HepG2 (cell line): ENCODE measurements around the gene ATP2A3. TPM values are rescaled to one million over a fixed set of nuclear protein-coding genes. Genes with fewer than 3 reads are reported as not detected.
A peak's percentile ranks its signal among the peaks of the same experiment; 100 is the strongest.

ENCODE experiments used
- BRCA1 ChIP-seq: sonication (generic); formaldehyde crosslinking; IDR thresholded peaks from 2 replicates; pipeline ENCODE4 v1.4.0; 2020; ENCODE audit warnings: missing genetic modification reagents
- CC2D1A ChIP-seq: sonication (generic); formaldehyde crosslinking; IDR thresholded peaks from 2 replicates; pipeline ENCODE4 v1.8.1; 2023; ENCODE audit warnings: mild to moderate bottlenecking, missing genetic modification reagents
- EHMT2 ChIP-seq: fragments of 200-600 bp; sonication (generic); IDR thresholded peaks from 2 replicates; pipeline ENCODE4 v1.7.0; 2017; ENCODE audit warnings: antibody characterized with exemption, low read depth, low read length, borderline replicate concordance
- ELF4 ChIP-seq: sonication (generic); formaldehyde crosslinking; IDR thresholded peaks from 2 replicates; pipeline ENCODE4 v1.5.0; 2020; ENCODE audit warnings: missing genetic modification reagents, mild to moderate bottlenecking, moderate library complexity, borderline replicate concordance
- FOXO1 ChIP-seq: sonication (generic); formaldehyde crosslinking; IDR thresholded peaks from 2 replicates; pipeline ENCODE4 v1.4.0; 2020; ENCODE audit warnings: missing genetic modification reagents
- GATAD1 ChIP-seq: IDR thresholded peaks from 2 replicates; pipeline ENCODE4 v1.6.1; 2016; ENCODE audit warnings: missing genetic modification reagents, missing compliant biosample characterization
- GLI4 ChIP-seq: sonication (generic); formaldehyde crosslinking; IDR thresholded peaks from 2 replicates; pipeline ENCODE4 v1.5.1; 2020; ENCODE audit warnings: missing genetic modification reagents, mild to moderate bottlenecking, moderate library complexity, borderline replicate concordance
- ISL2 ChIP-seq: sonication (generic); formaldehyde crosslinking; IDR thresholded peaks from 2 replicates; pipeline ENCODE4 v1.5.0; 2020; ENCODE audit warnings: missing genetic modification reagents
- NFRKB ChIP-seq: fragments of 450-650 bp; IDR thresholded peaks from 2 replicates; pipeline ENCODE4 v1.6.1; 2017
- ONECUT2 ChIP-seq: sonication (generic); formaldehyde crosslinking; IDR thresholded peaks from 2 replicates; pipeline ENCODE4 v1.4.0; 2020; ENCODE audit warnings: missing genetic modification reagents
- PRDM4 ChIP-seq: sonication (generic); formaldehyde crosslinking; IDR thresholded peaks from 2 replicates; pipeline ENCODE4 v1.9.0; 2021; ENCODE audit warnings: missing genetic modification reagents, borderline replicate concordance
- PRMT3 ChIP-seq: sonication (generic); formaldehyde crosslinking; IDR thresholded peaks from 2 replicates; pipeline ENCODE4 v1.8.1; 2022; ENCODE audit warnings: low read depth, mild to moderate bottlenecking, moderate library complexity, missing genetic modification reagents, borderline replicate concordance
- SAFB2 ChIP-seq: sonication (generic); formaldehyde crosslinking; IDR thresholded peaks from 2 replicates; pipeline ENCODE4 v1.5.1; 2020; ENCODE audit warnings: missing genetic modification reagents, low read depth, mild to moderate bottlenecking, borderline replicate concordance
- SP5 ChIP-seq: IDR thresholded peaks from 2 replicates; pipeline ENCODE4 v1.6.1; 2016; ENCODE audit warnings: low read depth, borderline replicate concordance
- TBX3 ChIP-seq: fragments of 450-650 bp; IDR thresholded peaks from 2 replicates; pipeline ENCODE4 v1.6.1; 2017; ENCODE audit warnings: antibody characterized with exemption, mild to moderate bottlenecking, inconsistent platforms, borderline replicate concordance
- ZGPAT ChIP-seq: IDR thresholded peaks from 2 replicates; pipeline ENCODE4 v1.6.1; 2016; ENCODE audit warnings: mild to moderate bottlenecking
- ZNF124 ChIP-seq: sonication (generic); formaldehyde crosslinking; IDR thresholded peaks from 2 replicates; pipeline ENCODE4 v1.4.0; 2020; ENCODE audit warnings: missing genetic modification reagents
- ZNF17 ChIP-seq: sonication (generic); formaldehyde crosslinking; IDR thresholded peaks from 2 replicates; pipeline ENCODE4 v1.5.0; 2020; ENCODE audit warnings: mild to moderate bottlenecking, missing genetic modification reagents
- ZNF275 ChIP-seq: sonication (generic); formaldehyde crosslinking; IDR thresholded peaks from 2 replicates; pipeline ENCODE4 v1.8.0; 2022; ENCODE audit warnings: missing genetic modification reagents, mild to moderate bottlenecking, inconsistent platforms, borderline replicate concordance
- ZNF30 ChIP-seq: sonication (generic); formaldehyde crosslinking; IDR thresholded peaks from 2 replicates; pipeline ENCODE4 v1.5.0; 2020; ENCODE audit warnings: mild to moderate bottlenecking, missing genetic modification reagents
- ZNF549 ChIP-seq: sonication (generic); formaldehyde crosslinking; IDR thresholded peaks from 2 replicates; pipeline ENCODE4 v1.5.0; 2020; ENCODE audit warnings: missing genetic modification reagents
- ZNF572 ChIP-seq: sonication (generic); formaldehyde crosslinking; IDR thresholded peaks from 2 replicates; pipeline ENCODE4 v1.5.1; 2020; ENCODE audit warnings: mild to moderate bottlenecking, missing genetic modification reagents
- ZNF589 ChIP-seq: sonication (generic); formaldehyde crosslinking; conservative IDR thresholded peaks from 2 replicates; pipeline ENCODE4 v1.8.0; 2022; ENCODE audit warnings: mild to moderate bottlenecking, moderate library complexity, missing genetic modification reagents
- ZNF605 ChIP-seq: sonication (generic); formaldehyde crosslinking; IDR thresholded peaks from 2 replicates; pipeline ENCODE4 v1.8.0; 2022; ENCODE audit warnings: mild to moderate bottlenecking, missing genetic modification reagents
- ZNF660 ChIP-seq: sonication (generic); formaldehyde crosslinking; IDR thresholded peaks from 2 replicates; pipeline ENCODE4 v1.5.1; 2020; ENCODE audit warnings: mild to moderate bottlenecking, low read depth, missing genetic modification reagents, borderline replicate concordance
- ZNF781 ChIP-seq: sonication (generic); formaldehyde crosslinking; IDR thresholded peaks from 2 replicates; pipeline ENCODE4 v1.5.1; 2020; ENCODE audit warnings: borderline replicate concordance, mild to moderate bottlenecking, missing genetic modification reagents; ENCODE audit errors: not compliant biosample characterization
- polyA plus RNA-seq, 8 experiments: library from polyadenylated mRNA; depleted of rRNA in 3 of 8; stranded (reverse) in 7 of 8; unstranded in 1 of 8; fragments of >200 nt; fragmentation: Illumina TruSeq in 4 of 8; extraction: Trizol in 4 of 8; gene quantifications; 2 replicates each; pipeline versions ENCODE4 v1.2.1 to v1.2.3, GENCODE V29; 2011 to 2016; ENCODE audit warnings: low read depth in 4 of 8, missing spikeins in 1 of 8, mixed read lengths in 1 of 8; ENCODE audit not compliant: insufficient read depth in 1 of 8
- total RNA-seq, 5 experiments: library from RNA; depleted of rRNA; stranded (reverse); fragments of >200 nt; fragmentation: Illumina TruSeq; extraction: Trizol; gene quantifications; 2 replicates each; pipeline ENCODE4 v1.2.3, GENCODE V29; 2016; ENCODE audit warnings: low read depth in 1 of 5

The ATP2A3 gene
- total and polyA plus RNA-seq, 2 of the 13 experiments (the other 11 are each of a cell fraction or from before 2014, with no cell fraction given) = 0.07 TPM; not detected in 1

GRCh38 chr17:4004517-4005295 is 40.5 kb upstream of the ATP2A3 start (continued):
- TF ChIP-seq PRMT3 (CRISPR knock-in tag) (no peak), SAFB2 (CRISPR knock-in tag) (no peak), PRDM4 (CRISPR knock-in tag) (no peak), GLI4 (no peak), BRCA1 (CRISPR knock-in tag) (0 out of 2 replicates have a peak, but pooled peaks have one; percentile 49), SP5 (CRISPR knock-in tag) (no peak), ZNF660 (CRISPR knock-in tag) (no peak), ZGPAT (CRISPR knock-in tag) (peak; percentile 55; the same call in 1 of the 2 replicates), CC2D1A (CRISPR knock-in tag) (no peak), ZNF781 (CRISPR knock-in tag) (peak; percentile 73), ZNF605 (peak; percentile 71; the same call in 1 of the 2 replicates), ZNF275 (CRISPR knock-in tag) (peak; percentile 44; the same call in 1 of the 2 replicates), ISL2 (CRISPR knock-in tag) (peak; percentile 70), ZNF17 (no peak), GATAD1 (CRISPR knock-in tag) (0 out of 2 replicates have a peak, but pooled peaks have one; percentile 34), TBX3 (no peak), ZNF549 (CRISPR knock-in tag) (no peak; the same call in 1 of the 2 replicates), NFRKB (no peak), ZNF30 (CRISPR knock-in tag) (no peak), ONECUT2 (CRISPR knock-in tag) (0 out of 2 replicates have a peak, but pooled peaks have one; percentile 35), FOXO1 (CRISPR knock-in tag) (no peak), ZNF572 (0 out of 2 replicates have a peak, but pooled peaks have one; percentile 60), EHMT2 (no peak), ZNF124 (CRISPR knock-in tag) (0 out of 2 replicates have a peak, but pooled peaks have one; percentile 50), ELF4 (CRISPR knock-in tag) (0 out of 2 replicates have a peak, but pooled peaks have one; percentile 25), ZNF589 (peak; percentile 79; the same call in 1 of the 2 replicates)
